GM19324 (cell line): ENCODE data around the gene TBC1D22A.
"Not testable (repeated sequence)": the region's sequence is repeated elsewhere in the genome, so short reads cannot be mapped to it uniquely, and the experiment has no call there.

ENCODE experiments used
- ATAC-seq: cut with Tn5 transposase; IDR thresholded peaks from one replicate; pipeline ENCODE4 v1.9.1; 2021; ENCODE audit warnings: mild to moderate bottlenecking, moderate library complexity; ENCODE audit not compliant: unreplicated experiment, low FRiP score

TBC1D22A gene

DNA sequence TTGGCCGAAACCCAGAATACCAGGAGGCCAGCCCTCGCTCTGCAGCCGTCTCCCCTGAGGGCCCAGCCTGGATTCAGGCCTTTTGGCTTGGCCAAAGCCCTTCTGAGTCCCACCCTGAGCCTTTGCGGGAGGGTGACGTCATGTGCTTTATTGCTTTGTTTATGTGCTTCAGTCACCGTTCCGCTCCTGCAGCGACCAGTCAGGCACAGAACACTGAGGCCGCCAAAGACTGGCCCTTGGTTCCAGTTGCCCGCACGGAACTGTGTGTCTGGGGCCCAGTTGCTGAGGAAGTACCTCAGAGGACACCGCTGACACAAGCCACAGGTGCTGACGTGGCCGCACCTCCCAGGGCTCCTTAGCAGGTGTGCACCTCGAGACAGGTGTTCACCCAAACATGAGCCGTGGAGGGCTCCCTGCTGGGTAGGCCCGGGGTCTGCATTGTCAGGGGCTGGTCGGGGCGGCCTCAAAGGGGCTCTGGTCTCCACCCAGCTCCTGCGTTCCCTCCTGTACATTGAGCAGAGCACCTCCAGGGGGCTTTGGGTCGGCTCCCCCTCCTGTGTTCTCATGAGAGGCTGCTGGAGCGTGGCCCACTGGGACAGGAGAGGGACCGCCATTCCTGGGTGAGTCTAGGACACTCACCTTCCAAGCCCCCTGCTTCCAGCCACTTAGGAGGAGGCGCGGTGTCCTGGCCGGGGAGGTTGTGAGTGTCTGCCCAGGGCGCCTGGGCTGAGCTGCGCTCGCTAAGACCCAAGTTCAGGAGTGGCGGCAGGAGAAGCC is 376.8 kb downstream of the TBC1D22A start:
- no peak for ATAC-seq

DNA sequence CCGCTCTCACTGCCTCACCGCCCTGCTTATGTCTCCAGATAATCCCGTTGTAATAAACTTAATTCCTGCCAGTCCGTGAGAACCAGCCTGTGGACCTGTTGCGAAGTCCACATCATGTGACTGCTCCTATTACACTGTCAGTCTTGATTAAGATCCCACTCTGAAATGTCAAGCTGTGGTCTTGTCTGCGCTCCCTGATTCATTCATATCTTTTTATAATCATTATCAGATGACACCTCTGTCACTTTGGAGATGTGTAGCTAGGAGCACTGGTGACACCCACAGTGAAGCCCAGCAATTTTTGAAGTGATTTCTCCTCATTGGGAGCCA is 377.3 kb downstream of the TBC1D22A start:
- no peak for ATAC-seq

DNA sequence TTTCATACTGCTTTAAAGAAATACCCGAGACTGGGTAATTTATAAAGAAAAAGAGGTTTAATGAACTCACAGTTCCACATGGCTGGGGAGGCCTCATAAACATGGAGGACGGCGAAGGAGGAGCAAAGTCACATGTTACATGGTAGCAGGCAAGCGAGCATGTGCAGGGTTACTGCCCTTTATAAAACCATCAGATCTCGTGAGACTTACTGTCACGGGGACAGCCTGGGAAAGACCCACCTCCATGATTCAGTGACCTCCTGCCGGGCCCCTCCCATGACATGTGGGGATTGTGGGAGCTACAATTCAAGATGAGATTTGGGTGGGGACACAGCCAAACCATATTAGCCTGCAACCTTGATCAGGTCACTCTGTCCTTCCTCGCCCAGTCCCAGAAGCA is 378.5 kb downstream of the TBC1D22A start:
- ATAC-seq, result not testable (repeated sequence)

DNA sequence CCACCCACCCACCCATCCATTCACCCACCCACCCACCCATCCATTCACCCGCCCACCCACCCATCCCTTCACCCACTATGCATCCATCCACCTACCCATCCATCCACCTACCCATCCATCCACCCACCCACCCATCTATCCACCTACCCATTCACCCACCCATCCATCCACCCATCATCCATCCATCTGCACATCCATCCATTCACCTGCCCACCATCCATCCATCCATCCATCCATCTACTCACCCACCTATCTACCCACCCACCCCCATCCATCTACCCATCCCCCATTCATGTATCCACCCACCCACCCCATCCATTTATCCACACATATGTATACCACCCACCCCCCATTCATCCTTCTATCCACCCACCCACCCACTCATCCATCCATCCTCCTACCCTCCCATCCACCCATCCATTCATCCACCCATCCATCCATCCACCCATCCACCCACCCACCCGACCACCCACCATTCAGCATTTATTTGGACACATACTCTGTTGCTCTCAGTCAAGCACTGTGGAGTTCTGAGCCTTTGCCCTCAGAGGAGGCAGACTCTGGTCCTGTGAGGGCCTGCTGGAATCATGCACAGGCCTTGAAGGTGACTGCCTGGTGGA is 380.1 kb downstream of the TBC1D22A start:
- ATAC-seq, result no peak

DNA sequence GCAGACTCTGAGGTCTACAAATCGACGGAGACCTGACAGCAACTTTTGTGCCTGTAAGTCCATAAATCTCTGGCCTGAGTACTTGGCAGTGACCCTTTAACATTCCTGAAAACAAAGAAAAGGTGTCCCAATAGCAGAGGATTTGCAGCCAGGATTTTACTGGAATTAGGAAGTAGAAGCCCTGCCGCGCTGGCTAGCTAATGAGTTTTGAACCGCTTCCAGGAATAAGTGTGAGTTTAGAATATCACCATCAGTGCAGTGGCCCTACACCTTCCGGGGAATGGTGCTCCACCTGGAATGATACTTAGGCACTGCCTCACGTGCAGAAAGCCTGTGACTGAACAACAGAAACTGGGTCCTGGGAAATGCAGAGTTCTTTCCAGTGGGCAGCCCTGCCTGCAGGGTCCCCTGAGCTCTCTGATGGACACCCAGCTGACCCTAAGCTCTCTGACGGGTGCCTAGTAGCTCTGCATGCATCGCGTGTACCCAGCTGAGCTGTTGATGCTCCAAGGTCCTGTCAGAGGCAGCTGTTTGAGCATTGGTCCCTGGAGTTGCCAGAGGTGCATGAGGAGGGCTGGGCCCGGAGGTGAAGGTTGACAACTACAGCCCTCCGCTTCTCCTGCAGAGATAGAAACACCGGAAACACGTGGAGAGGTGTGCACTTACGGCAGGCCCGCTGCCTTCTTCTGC is 380.9 kb downstream of the TBC1D22A start:
- no peak for ATAC-seq

DNA sequence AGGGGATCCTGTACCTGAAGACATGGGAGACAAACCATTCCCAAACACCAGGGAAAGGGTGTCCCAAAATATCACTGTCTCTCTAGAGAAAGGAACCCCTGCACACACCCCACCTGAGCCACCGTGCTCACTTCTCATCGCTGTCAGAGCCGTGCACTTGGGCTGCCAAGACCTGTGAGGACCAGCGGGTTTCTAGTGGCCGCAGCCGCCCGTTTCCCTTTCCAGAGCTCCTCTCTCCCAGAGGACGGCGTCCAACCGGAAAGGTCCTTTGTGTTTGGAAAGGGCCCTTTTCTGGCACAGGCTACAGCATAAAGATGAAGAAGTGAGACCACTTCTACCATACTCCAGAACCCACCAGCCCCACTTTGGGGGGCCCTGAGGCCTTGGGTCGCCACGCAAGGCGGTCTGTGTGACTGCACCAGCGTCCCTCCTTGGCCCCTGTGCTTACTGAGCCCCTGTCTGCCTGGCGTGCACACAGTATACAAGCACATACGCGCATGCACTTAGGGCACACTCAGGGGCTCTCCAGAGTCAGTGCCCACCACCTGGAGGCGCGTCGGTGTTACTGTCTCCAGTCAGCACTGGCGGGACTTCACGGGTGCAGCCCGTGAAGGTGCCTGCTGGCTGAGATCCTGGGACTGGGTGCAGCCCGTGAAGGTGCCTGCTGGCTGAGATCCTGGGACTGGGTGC is 381.8 kb downstream of the TBC1D22A start:
- no peak for ATAC-seq

DNA sequence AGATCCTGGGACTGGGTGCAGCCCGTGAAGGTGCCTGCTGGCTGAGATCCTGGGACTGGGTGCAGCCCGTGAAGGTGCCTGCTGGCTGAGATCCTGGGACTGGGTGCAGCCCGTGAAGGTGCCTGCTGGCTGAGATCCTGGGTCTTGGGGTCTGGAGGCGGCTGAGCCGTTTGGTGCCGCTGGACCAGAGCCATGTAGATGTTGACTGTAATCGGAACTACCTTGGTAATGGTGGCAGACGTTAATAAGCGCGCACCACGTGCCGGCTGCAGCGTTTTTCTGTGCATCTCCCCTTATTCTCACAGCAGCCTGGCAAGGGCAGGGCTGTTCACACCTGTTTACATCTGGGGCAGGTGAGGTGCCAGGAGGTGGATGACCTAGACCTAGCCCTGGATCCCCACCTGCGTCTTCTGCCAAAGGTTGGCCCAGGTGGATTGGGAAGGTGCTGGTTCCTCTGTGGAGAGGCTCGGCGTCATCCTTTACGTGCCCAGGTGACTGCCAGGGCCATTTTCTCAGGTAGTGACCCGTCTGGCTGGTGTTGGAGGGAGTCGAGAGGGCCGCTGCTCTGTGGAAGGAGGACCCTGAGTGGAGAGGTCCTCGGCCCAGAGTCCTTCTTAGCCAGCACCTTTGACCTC is 382.5 kb downstream of the TBC1D22A start:
- no peak for ATAC-seq

DNA sequence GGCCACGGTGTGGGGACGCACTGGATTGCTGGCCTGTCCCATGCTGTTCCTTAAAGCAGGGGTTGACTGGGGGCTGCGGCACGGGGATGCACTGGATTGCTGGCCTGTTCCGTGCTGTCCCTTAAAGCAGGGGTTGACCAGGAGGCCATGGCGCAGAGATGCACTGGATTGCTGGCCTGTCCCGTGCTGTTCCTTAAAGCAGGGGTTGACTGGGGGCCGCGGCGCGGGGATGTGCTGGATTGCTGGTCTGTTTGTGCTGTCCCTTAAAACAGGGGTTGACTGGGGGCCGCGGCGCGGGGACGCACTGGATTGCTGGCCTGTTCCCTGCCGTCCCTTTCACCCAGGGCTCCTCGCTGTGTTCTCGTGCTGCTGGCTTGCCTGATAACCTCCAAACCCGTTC is 383.4 kb downstream of the TBC1D22A start:
- no peak for ATAC-seq

DNA sequence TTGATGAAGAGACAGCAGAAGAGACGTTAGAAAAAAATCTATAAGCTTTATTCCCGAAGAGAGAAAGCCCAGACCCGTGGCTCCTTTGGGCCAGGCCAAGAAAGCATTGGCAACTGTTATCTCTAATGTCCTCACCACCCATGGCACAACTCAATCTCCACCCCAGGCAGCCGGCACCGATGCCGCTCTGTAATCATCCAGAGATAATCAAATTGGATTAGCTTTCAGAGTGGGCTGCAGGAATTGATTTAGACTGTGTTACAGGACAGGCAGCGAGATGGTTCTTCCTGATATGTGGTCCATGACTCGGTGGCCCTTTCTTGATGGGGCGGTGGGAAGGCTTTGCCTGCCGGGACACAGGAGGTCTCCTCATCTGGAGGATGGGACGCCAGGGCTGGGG is 383.9 kb downstream of the TBC1D22A start:
- ATAC-seq, result no peak

DNA sequence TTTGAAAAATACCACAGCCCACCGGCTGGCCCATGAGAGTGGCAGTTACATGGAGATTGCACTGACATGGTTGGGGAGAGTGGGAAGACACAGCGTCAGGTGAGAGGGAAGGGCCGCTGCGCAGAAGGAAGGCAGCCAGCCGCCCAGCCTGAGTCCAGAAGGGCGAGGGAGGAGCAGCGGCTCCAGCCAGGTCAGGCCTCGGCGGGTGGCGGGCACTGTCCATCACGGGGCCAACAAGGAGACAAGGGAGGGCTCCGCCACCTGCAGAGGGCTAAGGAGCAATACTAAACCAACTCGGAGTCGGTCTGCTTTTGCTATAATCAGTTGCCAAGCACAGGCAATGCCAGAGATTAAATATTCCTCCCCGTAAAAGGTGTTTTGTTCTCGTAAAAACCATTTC is 384.5 kb downstream of the TBC1D22A start:
- ATAC-seq, result no peak

DNA sequence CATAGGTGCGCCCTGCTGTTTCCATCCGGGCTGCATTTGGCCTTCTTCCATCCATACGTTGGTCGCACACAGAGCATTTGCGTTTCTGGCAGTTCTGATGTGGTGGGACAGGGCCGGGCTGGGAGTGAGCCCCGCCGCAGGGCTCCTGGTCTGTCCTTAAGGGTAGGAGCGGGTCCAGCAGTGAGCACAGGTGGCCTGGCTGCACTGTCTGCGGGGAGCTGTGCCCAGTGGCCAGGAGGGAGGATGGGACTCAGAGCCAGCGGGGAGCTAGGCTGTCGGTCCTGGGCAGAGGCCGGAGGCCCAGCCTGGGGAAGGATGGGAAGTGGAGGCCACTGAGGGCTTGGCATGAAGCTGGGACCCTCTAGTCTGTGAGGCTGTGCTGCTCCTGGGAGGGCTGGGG is 385.1 kb downstream of the TBC1D22A start:
- ATAC-seq, result no peak

DNA sequence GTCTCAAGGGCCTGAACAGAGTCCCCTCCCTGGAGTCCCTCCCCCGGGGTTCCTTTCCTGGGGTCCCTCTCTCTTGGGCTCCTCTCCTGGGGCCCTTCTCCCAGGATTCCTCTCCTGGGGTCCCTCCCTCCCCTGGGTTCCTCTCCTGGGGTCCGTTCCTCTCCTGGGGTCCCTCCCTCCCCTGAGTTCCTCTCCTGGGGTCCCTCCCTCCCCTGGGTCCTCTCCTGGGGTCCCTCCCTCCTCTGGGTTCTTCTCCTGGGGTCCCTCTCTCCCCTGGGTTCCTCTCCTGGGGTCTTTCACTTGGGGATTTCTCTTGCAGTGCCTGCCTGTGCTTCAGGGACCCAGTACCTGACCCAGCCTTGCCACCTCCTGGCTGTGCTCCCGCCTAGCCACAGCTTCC is 386.1 kb downstream of the TBC1D22A start:
- ATAC-seq, result no peak

DNA sequence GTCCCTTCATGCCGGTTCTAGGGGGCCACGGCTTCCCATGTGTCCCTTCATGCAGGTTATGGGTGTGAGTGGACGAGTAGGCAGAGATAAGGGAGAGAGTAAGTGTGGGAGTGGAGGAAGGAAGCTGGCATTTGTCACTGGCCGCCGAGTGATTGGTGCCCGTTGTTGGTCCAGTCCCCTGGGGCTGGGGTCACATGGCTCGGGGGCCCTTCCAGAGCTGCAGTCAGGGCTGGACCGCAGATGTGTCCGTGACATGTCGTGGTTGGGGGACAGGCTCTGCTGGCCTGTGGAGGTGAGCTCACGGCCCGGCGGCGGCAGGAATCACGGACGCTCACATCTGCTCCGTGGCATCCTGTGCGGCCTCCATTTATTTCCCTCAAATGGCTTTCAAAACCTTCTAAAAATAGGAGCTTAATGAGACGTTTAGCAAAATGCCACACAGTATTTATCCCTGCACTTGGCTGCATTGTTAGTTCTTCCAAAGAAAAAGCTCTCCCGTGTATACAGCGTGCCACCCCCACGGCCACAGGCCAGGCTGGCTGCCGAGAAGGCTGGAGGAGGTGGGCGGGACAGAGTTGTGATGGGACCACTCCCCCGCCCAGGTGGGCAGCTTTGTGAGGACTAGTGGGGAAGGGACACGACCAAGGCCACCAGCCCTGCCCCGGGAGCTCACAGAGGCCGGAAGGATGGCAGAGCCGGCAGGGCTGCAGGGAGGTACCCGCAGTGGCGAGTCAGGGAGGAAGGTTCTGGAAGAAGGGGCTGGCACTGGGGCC is 386.7 kb downstream of the TBC1D22A start:
- no peak for ATAC-seq

DNA sequence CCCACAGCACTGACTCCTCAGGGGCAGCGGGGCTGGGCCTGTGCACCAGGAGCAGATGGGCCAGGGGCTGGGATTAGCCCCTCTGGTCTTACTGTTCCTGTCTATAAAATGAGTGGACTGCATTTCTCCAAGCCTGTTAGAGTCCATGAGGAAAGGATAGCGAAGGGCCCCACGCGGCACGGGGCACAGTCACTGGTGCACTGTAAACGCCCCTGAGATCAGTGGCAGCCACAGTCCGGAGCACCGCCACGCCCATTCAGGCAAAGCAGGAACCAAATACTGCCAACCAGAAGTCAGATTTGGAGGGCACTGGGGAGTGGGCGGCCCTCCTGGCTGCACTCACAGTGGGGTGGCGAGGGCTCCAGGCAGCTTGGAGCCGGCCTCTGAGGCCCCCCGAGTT is 387.5 kb downstream of the TBC1D22A start:
- ATAC-seq, result no peak

DNA sequence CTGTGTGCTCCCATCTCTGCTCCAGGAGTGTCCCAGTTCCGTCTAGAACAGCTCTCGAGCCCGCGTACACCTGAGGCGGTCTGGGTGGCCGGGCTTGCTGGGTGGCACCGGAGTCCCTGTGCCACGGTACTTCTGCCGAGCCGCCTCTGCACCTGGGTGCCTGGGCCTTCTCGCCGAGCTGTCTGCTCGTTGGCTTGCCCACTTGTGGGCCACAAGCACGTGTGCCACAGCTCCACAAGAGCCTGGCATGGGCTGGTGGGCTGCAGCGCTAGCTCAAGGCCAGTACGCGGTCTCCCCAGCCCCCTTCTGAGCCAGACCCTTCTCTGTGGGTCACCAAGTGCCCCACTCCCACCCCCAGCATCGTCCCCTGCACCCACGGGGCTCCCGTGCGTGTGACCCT is 388.0 kb downstream of the TBC1D22A start:
- no peak for ATAC-seq

DNA sequence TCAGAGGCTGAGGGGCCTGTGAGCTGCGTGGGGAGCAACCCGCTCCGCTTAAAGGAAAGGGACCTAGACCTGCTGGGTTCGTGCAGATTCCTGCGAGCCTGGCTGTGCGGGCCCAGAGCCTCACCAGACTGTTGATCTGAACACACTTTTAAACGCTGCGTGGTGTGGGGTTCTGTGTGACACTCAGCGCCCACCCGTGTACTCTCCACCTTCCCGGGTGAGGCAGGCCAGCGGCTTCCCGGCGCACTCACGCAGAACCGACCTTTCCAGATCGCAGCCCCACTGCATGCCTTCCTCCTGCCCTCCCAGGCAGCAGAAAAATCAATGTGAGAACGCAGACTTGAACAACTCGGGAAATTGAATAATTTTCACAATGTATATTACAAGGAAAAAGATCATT is 388.6 kb downstream of the TBC1D22A start:
- no peak for ATAC-seq

DNA sequence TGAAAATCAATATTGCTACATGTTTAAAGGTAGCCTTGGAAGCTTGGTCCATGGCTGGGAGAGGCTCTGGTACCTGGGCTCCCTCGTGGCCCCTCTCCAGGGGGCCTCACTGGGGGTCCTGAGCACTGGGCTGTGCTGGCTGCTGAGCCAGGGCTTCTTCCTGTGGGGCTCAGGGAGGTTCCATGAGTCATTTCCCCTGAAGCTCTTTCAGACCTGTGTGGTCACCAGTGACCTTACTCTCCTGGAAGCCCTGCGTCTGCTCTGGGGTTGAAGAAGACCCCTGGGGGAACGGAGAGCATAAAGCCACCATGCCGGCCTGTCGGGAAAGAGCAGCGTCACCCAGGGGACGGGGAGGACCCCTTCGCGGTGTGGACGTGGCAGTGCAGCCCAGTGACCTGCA is 389.0 kb downstream of the TBC1D22A start:
- no peak for ATAC-seq

DNA sequence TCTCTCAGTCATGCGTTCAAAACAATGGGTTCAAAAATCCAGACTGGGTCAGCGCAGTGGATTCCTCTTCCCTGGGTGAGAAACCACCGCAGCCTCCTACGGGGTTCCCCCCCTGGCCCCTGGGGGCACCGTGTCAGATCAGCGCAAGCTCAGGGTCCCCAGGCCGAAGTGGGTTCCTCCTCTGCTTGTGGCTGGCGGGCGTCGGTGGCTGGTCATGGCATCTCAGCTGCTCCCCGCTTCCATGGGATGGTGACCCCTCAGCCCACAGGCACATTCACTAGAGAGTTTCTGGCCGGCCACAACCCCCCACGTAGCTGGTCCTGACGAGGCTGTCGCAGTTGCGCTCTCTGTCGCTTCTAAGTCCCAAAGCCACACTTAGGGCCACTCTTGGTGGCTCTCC is 389.8 kb downstream of the TBC1D22A start:
- ATAC-seq, result no peak

DNA sequence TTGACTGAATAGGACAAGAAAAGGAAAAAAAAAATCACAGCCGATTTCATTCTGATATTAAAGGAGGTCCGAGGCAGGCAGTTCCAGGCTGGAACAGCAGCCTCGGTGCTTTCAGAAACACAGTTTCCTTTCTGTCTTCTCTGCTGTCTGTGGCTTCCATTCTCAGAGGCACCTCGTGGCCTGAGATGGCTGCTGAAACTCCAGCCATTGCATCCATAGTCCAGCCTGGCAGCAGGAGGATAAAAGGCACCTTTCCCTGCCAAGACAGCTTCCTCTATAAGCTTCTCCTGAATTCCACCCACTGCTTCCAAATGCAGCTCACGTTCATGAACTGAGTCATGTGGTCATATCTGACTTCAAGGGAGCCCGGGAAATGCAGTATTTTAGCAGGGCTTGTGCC is 390.5 kb downstream of the TBC1D22A start:
- no peak for ATAC-seq

DNA sequence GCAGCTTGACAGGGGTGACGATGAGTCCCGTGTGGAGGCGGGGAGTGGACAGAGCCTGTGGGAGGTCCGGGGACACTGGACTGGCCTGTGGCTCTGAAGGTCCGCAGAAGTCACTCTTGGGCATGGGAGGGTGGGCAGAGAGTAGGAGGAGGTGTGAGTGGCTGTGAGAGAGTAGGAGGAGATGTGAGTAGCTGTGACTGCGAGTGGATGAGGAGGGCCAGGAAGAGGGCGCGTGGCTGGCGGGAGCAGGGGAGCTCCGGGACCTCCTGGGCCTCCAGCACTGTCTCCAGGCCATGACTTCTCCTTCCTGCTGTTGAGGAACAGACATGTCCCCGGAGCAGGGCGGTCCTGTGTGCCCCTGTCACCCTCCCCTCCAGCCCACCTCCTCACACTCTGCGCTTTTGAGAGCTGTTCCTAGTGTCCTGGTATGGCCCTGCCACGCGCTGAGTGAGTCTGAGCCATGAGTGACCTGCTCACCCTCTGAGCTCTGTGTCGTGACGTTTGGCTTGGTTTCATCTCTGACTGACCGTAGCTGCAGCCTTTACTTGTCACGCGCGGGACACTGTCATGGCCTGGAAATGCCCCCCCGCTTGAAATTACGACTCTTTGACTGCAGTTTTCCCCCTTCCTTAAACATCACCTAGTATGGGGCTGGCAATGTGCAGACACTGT is 391.5 kb downstream of the TBC1D22A start:
- ATAC-seq, result no peak
